GM15510 (cell line): Measurements from ENCODE around the gene PRELID1.

Experiments
- POLR2A ChIP-seq: IDR thresholded peaks from 3 replicates; pipeline ENCODE4 v1.6.1; 2011; ENCODE audit warnings: borderline replicate concordance; ENCODE audit not compliant: insufficient read length; ENCODE audit errors: extremely low read depth

PRELID1 gene

GRCh38 chr5:177351392-177352329, 48.1 kb downstream of the PRELID1 start, which contains the start of gene LMAN2:
LMAN2 (minus strand) TSS chr5:177351668; CDS start chr5:177351647, 21 bp downstream.
- peak; percentile 83 for TF ChIP-seq POLR2A

- no peak for TF ChIP-seq POLR2A
These were observed 49.5 kb downstream of the PRELID1 start for GRCh38 chr5:177353093-177353492.

- TF ChIP-seq POLR2A: no peak
These were observed 50.7 kb downstream of the PRELID1 start for GRCh38 chr5:177354256-177354655.

- TF ChIP-seq POLR2A: no peak
These were observed 51.1 kb downstream of the PRELID1 start for GRCh38 chr5:177354711-177355110.

GRCh38 chr5:177355162-177355867, 51.7 kb downstream of the PRELID1 start:
- TF ChIP-seq POLR2A: no peak

GRCh38 chr5:177355868-177356168, 52.2 kb downstream of the PRELID1 start:
- no peak for TF ChIP-seq POLR2A
